Vagina (tissue), 2 donors: Measurements from ENCODE around the gene SEC11A. TPM values are rescaled to one million over a fixed set of nuclear protein-coding genes. Genes with fewer than 3 reads are reported as not detected.

Experiments
- DNase-seq, 2 donors: peaks; one replicate each; pipeline ENCODE4 v3.0.0-alpha.2; 2017; ENCODE audit errors: extremely low spot score in 2 of 2
- H3K27ac ChIP-seq: fragments of 200-600 bp; sonication (generic); one replicate; pipeline ENCODE4 v1.5.1; 2019
- H3K27me3 ChIP-seq: fragments of 200-600 bp; sonication (generic); one replicate; pipeline ENCODE4 v1.5.1; 2019
- H3K36me3 ChIP-seq, 2 donors: fragments of 200-600 bp; sonication (generic); one replicate each; pipeline ENCODE4 v1.5.1; 2017 to 2019
- H3K4me1 ChIP-seq: fragments of 200-600 bp; sonication (generic); one replicate; pipeline ENCODE4 v1.5.1; 2019
- H3K4me3 ChIP-seq, 2 donors: fragments of 200-600 bp; sonication (generic); 1 replicate in 1 of 2; 2 replicates in 1 of 2; pipeline ENCODE4 v1.5.1; 2016 to 2019
- H3K9me3 ChIP-seq: fragments of 200-600 bp; sonication (generic); one replicate; pipeline ENCODE4 v1.5.1; 2019
- CTCF ChIP-seq, 3 experiments: fragments of 450-650 bp in 2 of 3; fragments of 200-600 bp in 1 of 3; sonication (generic) in 1 of 3; IDR thresholded peaks; one replicate each; pipeline ENCODE4 v1.5.1; 2017 to 2019; ENCODE audit warnings: antibody characterized with exemption in 3 of 3, mild to moderate bottlenecking in 2 of 3, moderate library complexity in 2 of 3
- POLR2A ChIP-seq, 2 donors: fragments of 450-650 bp; IDR thresholded peaks; one replicate each; pipeline ENCODE4 v1.6.1; 2017; ENCODE audit warnings: antibody characterized with exemption in 2 of 2, mild to moderate bottlenecking in 2 of 2, moderate library complexity in 2 of 2
- POLR2AphosphoS5 ChIP-seq, 2 donors: sonication (generic); formaldehyde crosslinking; IDR thresholded peaks; one replicate each; pipeline ENCODE4 v1.9.0; 2017; ENCODE audit warnings: antibody characterized with exemption in 2 of 2, mild to moderate bottlenecking in 2 of 2, low read depth in 1 of 2; ENCODE audit not compliant: insufficient read depth in 1 of 2
- intact Hi-C: fragments of 100-400 bp; cut with DNase I; formaldehyde crosslinking; loops from one replicate; pipeline ENCODE4 v1.15.1; 2023
- total RNA-seq: library from RNA; depleted of rRNA; stranded (reverse); fragments of >200 nt; gene quantifications from one replicate; pipeline ENCODE4 v1.2.3, GENCODE V29; 2016

The SEC11A gene
- total RNA-seq, 1 donor from 2014 or later, result 99.2 TPM

GRCh38 chr15:84749111-84749991, 33.4 kb upstream of the SEC11A start:
- Histone ChIP-seq H3K27ac (peak overlapping the region; percentile 99), H3K27me3 (no peaks in the 10 kb centered on the region), H3K9me3 (no peaks in the 10 kb centered on the region), H3K4me3 (peak overlapping the region; percentile 92 to 95), H3K4me1 (peaks cover 56% of the 10 kb centered on the region), H3K36me3 (no peaks in the 10 kb centered on the region)
- intact Hi-C loops, result loop anchor here (5.0 to 10.0 kb wide), 2 partner anchors 73 to 95 kb away; partner anchors contain the start of genes NMB and WDR73
- no peak for DNase-seq
- TF ChIP-seq CTCF (IDR thresholded peaks at IDR 0.05) (peak in 1 of 3 experiments; percentile 15), POLR2A (IDR thresholded peaks at IDR 0.05) (no peak), POLR2AphosphoS5 (IDR thresholded peaks at IDR 0.05; ENCODE audit: insufficient read depth in 1 of 2, low read depth in 1 of 2) (no peak)

- intact Hi-C loops, result loop anchor here (5.0 to 10.0 kb wide), 2 partner anchors 74 to 94 kb away; partner anchors contain the start of genes NMB and WDR73
- Histone ChIP-seq H3K4me3 (peak within 1 kb of the TSS; percentile 92 to 95), H3K4me1 (peaks cover 52% of the 10 kb centered on the region), H3K27ac (peak within 1 kb of the TSS; percentile 99), H3K27me3 (no peaks in the 10 kb centered on the region), H3K36me3 (no peaks in the 10 kb centered on the region), H3K9me3 (no peaks in the 10 kb centered on the region)
- no peak for DNase-seq
- TF ChIP-seq POLR2AphosphoS5 (IDR thresholded peaks at IDR 0.05; ENCODE audit: insufficient read depth in 1 of 2, low read depth in 1 of 2) (no peak), CTCF (IDR thresholded peaks at IDR 0.05) (no peak), POLR2A (IDR thresholded peaks at IDR 0.05) (peak in 1 of 2 donors; percentile 53)
Measured at GRCh38 chr15:84748274-84749110, 32.6 kb upstream of the SEC11A start, which contains the start of gene ZNF592. TSS of gene ZNF592 (plus strand) at chr15:84748592. CDS start at chr15:84782676, 34,084 bp downstream.

GRCh38 chr15:84747416-84748273, 31.7 kb upstream of the SEC11A start:
- H3K4me3 ChIP-seq, result peak overlapping the region; percentile 92 to 95
- peak in 1 of 2 donors; percentile 93 for DNase-seq
- peak overlapping the region; percentile 99 for H3K27ac ChIP-seq
- TF ChIP-seq POLR2AphosphoS5 (IDR thresholded peaks at IDR 0.05; ENCODE audit: insufficient read depth in 1 of 2, low read depth in 1 of 2) (peak in 1 of 2 donors; percentile 79), CTCF (IDR thresholded peaks at IDR 0.05) (no peak)
- intact Hi-C loops, result loop anchor here (1.0 to 10.0 kb wide), 3 partner anchors 31 to 93 kb away; partner anchors contain the start of genes NMB, SEC11A and WDR73
- no peaks in the 10 kb centered on the region for H3K27me3 ChIP-seq
- H3K4me1 ChIP-seq, result peaks cover 43% of the 10 kb centered on the region
- no peaks in the 10 kb centered on the region for H3K36me3 ChIP-seq
- H3K9me3 ChIP-seq, result no peaks in the 10 kb centered on the region

- no peak for DNase-seq
- Histone ChIP-seq H3K4me3 (no peak overlapping the region), H3K36me3 (no peaks in the 10 kb centered on the region), H3K27me3 (no peaks in the 10 kb centered on the region), H3K9me3 (no peaks in the 10 kb centered on the region), H3K4me1 (peaks cover 2% of the 10 kb centered on the region), H3K27ac (no peak overlapping the region)
- TF ChIP-seq POLR2AphosphoS5 (IDR thresholded peaks at IDR 0.05; ENCODE audit: insufficient read depth in 1 of 2, low read depth in 1 of 2) (no peak), POLR2A (IDR thresholded peaks at IDR 0.05) (no peak), CTCF (IDR thresholded peaks at IDR 0.05) (no peak)
- intact Hi-C loops, result loop anchor here (10.0 kb wide), 1 partner anchor 86 kb away; the partner anchor contains the start of genes NMB and WDR73
Measured at GRCh38 chr15:84741121-84741520, 25.2 kb upstream of the SEC11A start.
